Measurements from ENCODE around the gene APBB2.

- TF ChIP-seq, protein P1, sequence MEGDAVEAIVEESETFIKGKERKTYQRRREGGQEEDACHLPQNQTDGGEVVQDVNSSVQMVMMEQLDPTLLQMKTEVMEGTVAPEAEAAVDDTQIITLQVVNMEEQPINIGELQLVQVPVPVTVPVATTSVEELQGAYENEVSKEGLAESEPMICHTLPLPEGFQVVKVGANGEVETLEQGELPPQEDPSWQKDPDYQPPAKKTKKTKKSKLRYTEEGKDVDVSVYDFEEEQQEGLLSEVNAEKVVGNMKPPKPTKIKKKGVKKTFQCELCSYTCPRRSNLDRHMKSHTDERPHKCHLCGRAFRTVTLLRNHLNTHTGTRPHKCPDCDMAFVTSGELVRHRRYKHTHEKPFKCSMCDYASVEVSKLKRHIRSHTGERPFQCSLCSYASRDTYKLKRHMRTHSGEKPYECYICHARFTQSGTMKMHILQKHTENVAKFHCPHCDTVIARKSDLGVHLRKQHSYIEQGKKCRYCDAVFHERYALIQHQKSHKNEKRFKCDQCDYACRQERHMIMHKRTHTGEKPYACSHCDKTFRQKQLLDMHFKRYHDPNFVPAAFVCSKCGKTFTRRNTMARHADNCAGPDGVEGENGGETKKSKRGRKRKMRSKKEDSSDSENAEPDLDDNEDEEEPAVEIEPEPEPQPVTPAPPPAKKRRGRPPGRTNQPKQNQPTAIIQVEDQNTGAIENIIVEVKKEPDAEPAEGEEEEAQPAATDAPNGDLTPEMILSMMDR (IDR thresholded peaks at IDR 0.05) = no peak
- TF ChIP-seq EZH2 (IDR thresholded peaks at IDR 0.05; ENCODE audit: borderline replicate concordance, insufficient read depth, low read depth, low read length, poor library complexity, severe bottlenecking) = no peak
Observed at GRCh38 chr4:40991908-40992307, 222.4 kb downstream of the APBB2 start.
